Neural progenitor cell (in vitro differentiated cells): ENCODE results near the gene FAM193B. TPM values are rescaled to one million over a fixed set of nuclear protein-coding genes. Genes with fewer than 3 reads are reported as not detected.

Source experiments
- DNase-seq: peaks from one replicate; pipeline ENCODE4 v3.0.0-alpha.2; 2016; ENCODE audit warnings: low spot score
- H2AFZ ChIP-seq: fragments of 200-600 bp; sonication (generic); replicated peaks from 2 replicates; pipeline ENCODE4 v1.6.1; 2016; ENCODE audit warnings: antibody characterized with exemption
- H3F3A ChIP-seq: fragments of 200-600 bp; sonication (generic); 2 replicates; pipeline ENCODE4 v1.6.1; 2016; ENCODE audit warnings: antibody characterized with exemption, low read depth
- H3K27ac ChIP-seq: fragments of 200-600 bp; sonication (generic); 2 replicates; pipeline ENCODE4 v1.5.1; 2016; ENCODE audit warnings: mild to moderate bottlenecking
- H3K27me3 ChIP-seq: fragments of 200-600 bp; sonication (generic); 2 replicates; pipeline ENCODE4 v1.6.1; 2016; ENCODE audit warnings: mild to moderate bottlenecking, moderate library complexity
- H3K36me3 ChIP-seq: fragments of 200-600 bp; sonication (generic); 2 replicates; pipeline ENCODE4 v1.5.1; 2016
- H3K4me1 ChIP-seq: fragments of 200-600 bp; sonication (generic); 2 replicates; pipeline ENCODE4 v1.6.1; 2016; ENCODE audit warnings: mixed run types
- H3K4me2 ChIP-seq: fragments of 200-600 bp; sonication (generic); 2 replicates; pipeline ENCODE4 v1.6.1; 2016
- H3K4me3 ChIP-seq: fragments of 200-600 bp; sonication (generic); 2 replicates; pipeline ENCODE4 v1.5.1; 2016
- H3K79me2 ChIP-seq: fragments of 200-600 bp; sonication (generic); 2 replicates; pipeline ENCODE4 v1.6.1; 2016; ENCODE audit warnings: low read depth
- H3K9ac ChIP-seq: fragments of 200-600 bp; sonication (generic); 2 replicates; pipeline ENCODE4 v1.6.1; 2016
- H3K9me3 ChIP-seq: fragments of 200-600 bp; sonication (generic); 2 replicates; pipeline ENCODE4 v1.5.1; 2016; ENCODE audit warnings: low read depth
- H4K20me1 ChIP-seq: fragments of 200-600 bp; sonication (generic); 2 replicates; pipeline ENCODE4 v1.6.1; 2016; ENCODE audit warnings: low read depth
- H3K27ac Mint-ChIP-seq: 3 replicates; pipeline ENCODE4 v1.8.0; 2021; ENCODE audit warnings: mixed read lengths
- H3K27me3 Mint-ChIP-seq: 2 replicates; pipeline ENCODE4 v1.8.0; 2022; ENCODE audit warnings: low read depth, mild to moderate bottlenecking, inconsistent platforms, moderate library complexity, mixed read lengths; ENCODE audit not compliant: insufficient read depth
- H3K36me3 Mint-ChIP-seq: 3 replicates; pipeline ENCODE4 v1.8.0; 2021; ENCODE audit warnings: mixed read lengths
- H3K4me1 Mint-ChIP-seq: 3 replicates; pipeline ENCODE4 v1.8.0; 2021; ENCODE audit warnings: mixed read lengths
- H3K4me3 Mint-ChIP-seq: 3 replicates; pipeline ENCODE4 v1.8.0; 2021; ENCODE audit warnings: mild to moderate bottlenecking, moderate library complexity, mixed read lengths
- H3K9me3 Mint-ChIP-seq: 3 replicates; pipeline ENCODE4 v1.8.0; 2020; ENCODE audit warnings: mixed read lengths
- CTCF ChIP-seq: fragments of 200-600 bp; sonication (generic); IDR thresholded peaks from 2 replicates; pipeline ENCODE4 v1.5.1; 2017; ENCODE audit warnings: antibody characterized with exemption, mild to moderate bottlenecking
- EZH2 ChIP-seq: fragments of 200-600 bp; sonication (generic); IDR thresholded peaks from 2 replicates; pipeline ENCODE4 v1.6.1; 2017; ENCODE audit warnings: antibody characterized with exemption, mild to moderate bottlenecking, moderate library complexity
- EZH2phosphoT487 ChIP-seq: fragments of 200-600 bp; sonication (generic); IDR thresholded peaks from 2 replicates; pipeline ENCODE4 v1.6.1; 2017; ENCODE audit warnings: antibody characterized with exemption
- total RNA-seq: library from RNA; depleted of rRNA; stranded (reverse); fragments of >200 nt; gene quantifications from 2 replicates; pipeline ENCODE4 v1.2.3, GENCODE V29; 2015; ENCODE audit warnings: low replicate concordance

The FAM193B gene
- total RNA-seq, 1 donor from 2014 or later: 42.5 TPM

DNA sequence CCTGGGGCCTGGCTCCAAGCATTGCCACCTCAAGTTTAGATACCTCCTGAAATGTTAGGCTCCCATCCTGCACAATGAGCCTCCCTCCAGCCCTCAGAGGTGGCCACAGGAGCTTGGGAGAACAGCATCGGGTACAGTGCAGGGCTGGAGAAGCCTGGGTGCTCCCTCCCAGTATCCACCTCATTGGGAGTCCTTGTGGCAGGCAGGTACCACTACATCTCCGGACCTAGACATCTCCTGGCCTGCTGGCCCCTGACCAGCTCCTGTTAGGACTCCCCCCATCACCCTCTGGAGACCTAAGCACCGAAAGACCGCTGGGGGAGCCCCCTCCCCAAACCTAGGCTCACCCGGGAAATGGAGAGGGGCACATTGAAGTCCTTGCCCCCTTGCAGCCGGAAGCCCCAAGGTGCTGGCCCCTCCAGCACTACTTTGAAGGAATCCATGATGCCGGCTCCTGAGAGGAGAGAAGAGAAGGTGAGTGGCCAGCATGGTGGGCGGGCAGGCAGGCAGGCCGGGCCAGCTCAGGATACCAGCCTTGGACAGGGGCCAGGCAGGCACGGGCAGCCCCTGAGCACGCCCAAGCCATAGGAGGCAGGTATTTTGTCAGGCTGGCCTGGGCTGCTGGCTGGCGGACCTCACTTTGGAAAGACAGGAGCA lies 58.2 kb downstream of the FAM193B start:
- Histone ChIP-seq H3K79me2 (peaks cover 31% of the 10 kb centered on the region), H3K36me3 (no peaks in the 10 kb centered on the region), H2AFZ (no peak overlapping the region), H4K20me1 (peaks cover 38% of the 10 kb centered on the region), H3K27ac (peak overlapping the region; percentile 81), H3K4me2 (peak overlapping the region; percentile 85), H3K4me1 (peaks cover 35% of the 10 kb centered on the region), H3F3A (peaks cover 46% of the 10 kb centered on the region), H3K9ac (peak overlapping the region; percentile 24), H3K9me3 (no peaks in the 10 kb centered on the region), H3K27me3 (peaks cover 21% of the 10 kb centered on the region), H3K4me3 (peak overlapping the region; percentile 57)
- peaks cover 12% of the 10 kb centered on the region for H3K36me3 Mint-ChIP-seq
- peak overlapping the region; percentile 88 for H3K4me3 Mint-ChIP-seq
- peaks cover 56% of the 10 kb centered on the region for H3K4me1 Mint-ChIP-seq
- TF ChIP-seq EZH2phosphoT487 (no peak), CTCF (peak; percentile 40)
- no peaks in the 10 kb centered on the region for H3K9me3 Mint-ChIP-seq
- peaks cover 20% of the 10 kb centered on the region for H3K27me3 Mint-ChIP-seq
- peak overlapping the region; percentile 99 for H3K27ac Mint-ChIP-seq
- peak; percentile 58 for DNase-seq

- H3K4me1 ChIP-seq: peaks cover 32% of the 10 kb centered on the region
- H3K79me2 ChIP-seq: peaks cover 31% of the 10 kb centered on the region
- H3K27me3 Mint-ChIP-seq: peaks cover 20% of the 10 kb centered on the region
- H3K27me3 ChIP-seq: peaks cover 21% of the 10 kb centered on the region
- peaks cover 56% of the 10 kb centered on the region for H3K4me1 Mint-ChIP-seq
- H3K27ac ChIP-seq: peak overlapping the region; percentile 81
- TF ChIP-seq EZH2 (no peak), CTCF (no peak), EZH2phosphoT487 (no peak)
- peak; percentile 95 for DNase-seq
- peak overlapping the region; percentile 57 for H3K4me3 ChIP-seq
- no peaks in the 10 kb centered on the region for H3K9me3 ChIP-seq
- peaks cover 50% of the 10 kb centered on the region for H3F3A ChIP-seq
- peaks cover 12% of the 10 kb centered on the region for H3K36me3 Mint-ChIP-seq
- H3K36me3 ChIP-seq: no peaks in the 10 kb centered on the region
- H3K9ac ChIP-seq: no peak overlapping the region
- peak overlapping the region; percentile 88 for H3K4me3 Mint-ChIP-seq
- no peak overlapping the region for H2AFZ ChIP-seq
- H4K20me1 ChIP-seq: peaks cover 46% of the 10 kb centered on the region
- H3K27ac Mint-ChIP-seq: peak overlapping the region; percentile 99
- H3K4me2 ChIP-seq: peak overlapping the region; percentile 85
- no peaks in the 10 kb centered on the region for H3K9me3 Mint-ChIP-seq
These were observed 58.9 kb downstream of the FAM193B start for GRCh38 chr5:177495243-177496060.

- Mint-ChIP-seq H3K36me3 (peaks cover 15% of the 10 kb centered on the region), H3K9me3 (no peaks in the 10 kb centered on the region), H3K27me3 (peaks cover 18% of the 10 kb centered on the region), H3K27ac (peak overlapping the region; percentile 81), H3K4me3 (peak overlapping the region; percentile 88), H3K4me1 (peaks cover 50% of the 10 kb centered on the region)
- H3K36me3 ChIP-seq: no peaks in the 10 kb centered on the region
- peak overlapping the region; percentile 30 for H3K4me3 ChIP-seq
- TF ChIP-seq EZH2: no peak
- peak; percentile 26 for TF ChIP-seq CTCF
- TF ChIP-seq EZH2phosphoT487: no peak
- H2AFZ ChIP-seq: no peak overlapping the region
- DNase-seq: peak; percentile 55
- peaks cover 32% of the 10 kb centered on the region for H3K4me1 ChIP-seq
- peak overlapping the region; percentile 81 for H3K27ac ChIP-seq
- H3K4me2 ChIP-seq: peak overlapping the region; percentile 85
- H3K9ac ChIP-seq: no peak overlapping the region
- peaks cover 19% of the 10 kb centered on the region for H3K27me3 ChIP-seq
- peaks cover 31% of the 10 kb centered on the region for H3K79me2 ChIP-seq
- H4K20me1 ChIP-seq: peaks cover 55% of the 10 kb centered on the region
- H3F3A ChIP-seq: peaks cover 50% of the 10 kb centered on the region
- no peaks in the 10 kb centered on the region for H3K9me3 ChIP-seq
These were observed 59.8 kb downstream of the FAM193B start for GRCh38 chr5:177494346-177495195.
